Vagina (tissue), 2 donors: ENCODE data around the gene POU6F2.

Experiments used
- CTCF ChIP-seq, 3 experiments: fragments of 450-650 bp in 2 of 3; fragments of 200-600 bp in 1 of 3; sonication (generic) in 1 of 3; IDR thresholded peaks; one replicate each; pipeline ENCODE4 v1.5.1; 2017 to 2019; ENCODE audit warnings: antibody characterized with exemption in 3 of 3, mild to moderate bottlenecking in 2 of 3, moderate library complexity in 2 of 3
- POLR2A ChIP-seq, 2 donors: fragments of 450-650 bp; IDR thresholded peaks; one replicate each; pipeline ENCODE4 v1.6.1; 2017; ENCODE audit warnings: antibody characterized with exemption in 2 of 2, mild to moderate bottlenecking in 2 of 2, moderate library complexity in 2 of 2
- POLR2AphosphoS5 ChIP-seq, 2 donors: sonication (generic); formaldehyde crosslinking; IDR thresholded peaks; one replicate each; pipeline ENCODE4 v1.9.0; 2017; ENCODE audit warnings: antibody characterized with exemption in 2 of 2, mild to moderate bottlenecking in 2 of 2, low read depth in 1 of 2; ENCODE audit not compliant: insufficient read depth in 1 of 2

- no peak for TF ChIP-seq CTCF (IDR thresholded peaks at IDR 0.05)
- no peak for TF ChIP-seq POLR2A (IDR thresholded peaks at IDR 0.05)
- no peak for TF ChIP-seq POLR2AphosphoS5 (IDR thresholded peaks at IDR 0.05; ENCODE audit: insufficient read depth in 1 of 2, low read depth in 1 of 2)
Observed at GRCh38 chr7:39228946-39229345, 251.2 kb downstream of the POU6F2 start.
